ENCODE data around the gene KCP.

Gene KCP

DNA sequence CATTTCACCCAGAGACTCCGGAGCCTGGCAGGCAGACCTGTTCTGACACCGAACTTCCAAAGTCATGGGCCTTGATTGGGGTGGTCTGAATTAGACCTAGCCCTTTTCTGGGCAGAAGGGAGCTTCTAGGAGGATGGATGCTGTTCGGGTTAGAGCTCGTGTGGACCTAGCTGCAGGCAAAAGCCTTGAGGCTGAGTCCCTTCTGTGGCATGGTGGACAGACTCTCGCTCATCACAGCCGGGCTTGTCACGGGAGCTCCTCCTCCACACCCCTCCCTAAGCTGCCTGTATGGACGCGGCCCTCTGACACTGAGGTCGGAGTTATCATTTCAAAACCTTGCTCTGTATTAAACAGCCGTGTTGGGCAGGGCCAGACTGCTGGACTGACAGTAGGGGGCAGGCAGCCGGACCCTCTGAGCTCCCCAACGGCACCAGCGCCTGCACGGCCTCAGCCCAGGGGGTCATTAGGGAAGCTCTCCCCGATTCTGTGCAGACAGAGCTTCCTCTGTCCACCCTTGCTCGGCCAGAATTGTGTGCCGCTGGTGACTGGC, 29.4 kb upstream of the KCP start:
- Histone ChIP-seq H3K4me2 (ENCODE audit: low read depth, low read length, poor library complexity, severe bottlenecking) (peak overlapping the region; percentile 97), H3K27me3 (ENCODE audit: insufficient read depth, low read length, poor library complexity, severe bottlenecking) (peaks cover 6% of the 10 kb centered on the region), H2AFZ (ENCODE audit: low read length) (no peak overlapping the region)

DNA sequence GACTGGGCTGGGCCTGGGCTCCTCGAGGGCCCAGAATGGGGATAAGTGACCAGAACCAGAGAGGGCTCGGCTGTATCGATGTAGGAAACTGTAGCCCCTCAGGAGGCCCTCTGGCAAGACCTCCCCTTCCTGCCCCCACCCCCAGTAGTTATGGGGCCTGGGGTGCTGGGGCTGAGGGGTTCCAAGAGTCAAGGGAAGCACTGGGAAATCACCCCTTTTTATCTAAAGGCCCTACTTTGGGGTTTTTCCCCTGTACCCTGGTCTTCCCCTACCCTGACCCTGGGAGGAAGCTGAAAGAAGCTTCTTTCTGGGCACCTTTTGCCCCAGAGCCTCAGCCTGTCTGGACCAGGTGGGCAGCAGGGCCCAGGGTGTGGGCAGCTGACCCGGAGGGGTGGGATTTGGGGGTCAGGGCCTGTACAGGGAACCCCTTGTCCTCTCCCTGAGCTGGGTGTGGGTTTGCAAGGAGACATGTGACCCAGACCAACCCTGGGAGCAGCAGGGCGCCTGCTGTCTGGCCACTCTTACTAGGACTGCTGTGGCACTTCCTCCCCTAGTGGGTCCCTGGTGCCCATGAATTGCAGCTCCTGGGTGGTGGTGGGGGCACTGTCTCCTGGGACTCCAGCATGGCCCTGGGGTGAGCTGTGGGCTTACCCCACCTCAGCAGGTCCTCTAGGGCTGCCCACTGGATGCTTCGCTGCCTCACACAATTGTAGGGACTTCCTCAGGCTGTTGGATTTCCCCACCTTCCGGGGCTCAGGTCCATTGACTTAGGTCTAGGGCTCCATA, 28.8 kb upstream of the KCP start:
- Histone ChIP-seq H3K9ac (ENCODE audit: low read depth, low read length, poor library complexity, severe bottlenecking) (peak overlapping the region; percentile 97), H3K4me3 (ENCODE audit: low read length, poor library complexity, severe bottlenecking) (peak overlapping the region; percentile 86), H3K9me2 (replicated peaks; ENCODE audit: low read depth, low read length) (no peaks in the 10 kb centered on the region), H3K36me3 (ENCODE audit: insufficient read depth, low read length) (peaks cover 5% of the 10 kb centered on the region; the same call in 1 of the 2 replicates), H2AFZ (ENCODE audit: low read length) (no peak overlapping the region), H3K4me2 (ENCODE audit: low read depth, low read length, poor library complexity, severe bottlenecking) (peak overlapping the region; percentile 97), H3K4me1 (ENCODE audit: insufficient read depth, low read length, poor library complexity, severe bottlenecking) (peaks cover 45% of the 10 kb centered on the region), H4K20me1 (ENCODE audit: insufficient read depth, low read length, poor library complexity, severe bottlenecking) (peaks cover 5% of the 10 kb centered on the region), H3K27me3 (ENCODE audit: insufficient read depth, low read length, poor library complexity, severe bottlenecking) (peaks cover 6% of the 10 kb centered on the region), H3K9me3 (ENCODE audit: insufficient read depth, low read depth, low read length) (no peaks in the 10 kb centered on the region), H3K79me2 (ENCODE audit: insufficient read depth, low read length) (peaks cover 64% of the 10 kb centered on the region), H3F3A (ENCODE audit: low read depth) (peaks cover 7% of the 10 kb centered on the region; the same call in 1 of the 2 replicates)
- TF ChIP-seq EZH2phosphoT487 (IDR thresholded peaks at IDR 0.05; ENCODE audit: borderline replicate concordance), result no peak
- TF ChIP-seq, protein P1, sequence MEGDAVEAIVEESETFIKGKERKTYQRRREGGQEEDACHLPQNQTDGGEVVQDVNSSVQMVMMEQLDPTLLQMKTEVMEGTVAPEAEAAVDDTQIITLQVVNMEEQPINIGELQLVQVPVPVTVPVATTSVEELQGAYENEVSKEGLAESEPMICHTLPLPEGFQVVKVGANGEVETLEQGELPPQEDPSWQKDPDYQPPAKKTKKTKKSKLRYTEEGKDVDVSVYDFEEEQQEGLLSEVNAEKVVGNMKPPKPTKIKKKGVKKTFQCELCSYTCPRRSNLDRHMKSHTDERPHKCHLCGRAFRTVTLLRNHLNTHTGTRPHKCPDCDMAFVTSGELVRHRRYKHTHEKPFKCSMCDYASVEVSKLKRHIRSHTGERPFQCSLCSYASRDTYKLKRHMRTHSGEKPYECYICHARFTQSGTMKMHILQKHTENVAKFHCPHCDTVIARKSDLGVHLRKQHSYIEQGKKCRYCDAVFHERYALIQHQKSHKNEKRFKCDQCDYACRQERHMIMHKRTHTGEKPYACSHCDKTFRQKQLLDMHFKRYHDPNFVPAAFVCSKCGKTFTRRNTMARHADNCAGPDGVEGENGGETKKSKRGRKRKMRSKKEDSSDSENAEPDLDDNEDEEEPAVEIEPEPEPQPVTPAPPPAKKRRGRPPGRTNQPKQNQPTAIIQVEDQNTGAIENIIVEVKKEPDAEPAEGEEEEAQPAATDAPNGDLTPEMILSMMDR (conservative IDR thresholded peaks at IDR 0.05; ENCODE audit: low read length), result no peak

More for the DNA sequence above, 29.4 kb upstream of the KCP start:
- H3K4me1 ChIP-seq (ENCODE audit: insufficient read depth, low read length, poor library complexity, severe bottlenecking), result peaks cover 45% of the 10 kb centered on the region
- peak overlapping the region; percentile 97 for H3K9ac ChIP-seq (ENCODE audit: low read depth, low read length, poor library complexity, severe bottlenecking)
- H3K9me3 ChIP-seq (ENCODE audit: insufficient read depth, low read depth, low read length), result no peaks in the 10 kb centered on the region
- H3K36me3 ChIP-seq (ENCODE audit: insufficient read depth, low read length), result peaks cover 12% of the 10 kb centered on the region; the same call in 1 of the 2 replicates
- peaks cover 67% of the 10 kb centered on the region for H3K79me2 ChIP-seq (ENCODE audit: insufficient read depth, low read length)
- no peaks in the 10 kb centered on the region for H3K9me2 ChIP-seq (replicated peaks; ENCODE audit: low read depth, low read length)
- TF ChIP-seq, protein P1 (conservative IDR thresholded peaks at IDR 0.05; ENCODE audit: low read length), result peak; percentile 53
- TF ChIP-seq EZH2phosphoT487 (IDR thresholded peaks at IDR 0.05; ENCODE audit: borderline replicate concordance), result no peak
- H4K20me1 ChIP-seq (ENCODE audit: insufficient read depth, low read length, poor library complexity, severe bottlenecking), result peaks cover 11% of the 10 kb centered on the region
- H3K4me3 ChIP-seq (ENCODE audit: low read length, poor library complexity, severe bottlenecking), result peak overlapping the region; percentile 86
- peaks cover 7% of the 10 kb centered on the region; the same call in 1 of the 2 replicates for H3F3A ChIP-seq (ENCODE audit: low read depth)

DNA sequence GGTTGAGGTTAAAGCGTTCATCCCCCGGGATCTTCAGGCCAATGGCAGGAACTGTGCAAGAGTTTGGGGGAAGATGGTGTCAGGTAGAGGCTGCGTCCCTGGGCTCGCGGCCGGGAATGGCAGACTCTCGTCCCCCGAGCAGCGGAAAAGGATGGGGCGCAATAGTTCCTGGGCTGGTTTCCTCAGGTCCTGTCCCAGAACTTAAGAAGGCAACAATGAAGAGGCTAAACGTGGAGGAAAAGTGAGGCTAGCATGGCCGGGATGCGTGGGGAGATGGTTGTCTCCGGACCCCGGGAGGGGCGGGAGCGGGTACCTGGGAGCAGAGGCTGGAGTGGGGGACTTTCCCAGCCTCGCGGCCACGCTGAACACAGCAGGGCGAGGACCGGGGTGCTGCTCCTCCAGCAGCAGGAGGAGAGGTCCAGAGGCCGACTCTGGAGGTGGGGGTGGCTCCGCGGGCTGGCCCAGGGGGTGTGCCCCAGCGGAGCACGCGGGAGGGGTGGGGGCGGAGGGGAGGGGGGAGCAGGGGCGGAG, 28.1 kb upstream of the KCP start:
- Histone ChIP-seq H4K20me1 (ENCODE audit: insufficient read depth, low read length, poor library complexity, severe bottlenecking) (no peaks in the 10 kb centered on the region), H3K27me3 (ENCODE audit: insufficient read depth, low read length, poor library complexity, severe bottlenecking) (peaks cover 6% of the 10 kb centered on the region), H3K9ac (ENCODE audit: low read depth, low read length, poor library complexity, severe bottlenecking) (peak overlapping the region; percentile 97), H2AFZ (ENCODE audit: low read length) (peak overlapping the region; percentile 67; the same call in 1 of the 2 replicates), H3K4me2 (ENCODE audit: low read depth, low read length, poor library complexity, severe bottlenecking) (peak overlapping the region; percentile 97), H3K9me2 (replicated peaks; ENCODE audit: low read depth, low read length) (no peaks in the 10 kb centered on the region), H3K4me1 (ENCODE audit: insufficient read depth, low read length, poor library complexity, severe bottlenecking) (peaks cover 43% of the 10 kb centered on the region), H3K79me2 (ENCODE audit: insufficient read depth, low read length) (peaks cover 62% of the 10 kb centered on the region), H3K36me3 (ENCODE audit: insufficient read depth, low read length) (no peaks in the 10 kb centered on the region), H3K4me3 (ENCODE audit: low read length, poor library complexity, severe bottlenecking) (peak overlapping the region; percentile 86), H3K9me3 (ENCODE audit: insufficient read depth, low read depth, low read length) (no peaks in the 10 kb centered on the region), H3F3A (ENCODE audit: low read depth) (peaks cover 7% of the 10 kb centered on the region; the same call in 1 of the 2 replicates)
- TF ChIP-seq, protein P1 (conservative IDR thresholded peaks at IDR 0.05; ENCODE audit: low read length), result no peak
- no peak for TF ChIP-seq EZH2phosphoT487 (IDR thresholded peaks at IDR 0.05; ENCODE audit: borderline replicate concordance)
